Islet of Langerhans (tissue), 1 donor: ENCODE measurements around the gene DDX56.

ENCODE experiments used
- FAIRE-seq: peaks from one replicate; lab custom pipeline; 2011; peaks lifted over from hg19 to GRCh38; lab: Jason Lieb, UNC

Gene DDX56

GRCh38 chr7:44595934-44596635 lies 22.4 kb upstream of the DDX56 start:
- no peak for FAIRE-seq

GRCh38 chr7:44590910-44591309 lies 17.2 kb upstream of the DDX56 start:
- no peak for FAIRE-seq

DNA sequence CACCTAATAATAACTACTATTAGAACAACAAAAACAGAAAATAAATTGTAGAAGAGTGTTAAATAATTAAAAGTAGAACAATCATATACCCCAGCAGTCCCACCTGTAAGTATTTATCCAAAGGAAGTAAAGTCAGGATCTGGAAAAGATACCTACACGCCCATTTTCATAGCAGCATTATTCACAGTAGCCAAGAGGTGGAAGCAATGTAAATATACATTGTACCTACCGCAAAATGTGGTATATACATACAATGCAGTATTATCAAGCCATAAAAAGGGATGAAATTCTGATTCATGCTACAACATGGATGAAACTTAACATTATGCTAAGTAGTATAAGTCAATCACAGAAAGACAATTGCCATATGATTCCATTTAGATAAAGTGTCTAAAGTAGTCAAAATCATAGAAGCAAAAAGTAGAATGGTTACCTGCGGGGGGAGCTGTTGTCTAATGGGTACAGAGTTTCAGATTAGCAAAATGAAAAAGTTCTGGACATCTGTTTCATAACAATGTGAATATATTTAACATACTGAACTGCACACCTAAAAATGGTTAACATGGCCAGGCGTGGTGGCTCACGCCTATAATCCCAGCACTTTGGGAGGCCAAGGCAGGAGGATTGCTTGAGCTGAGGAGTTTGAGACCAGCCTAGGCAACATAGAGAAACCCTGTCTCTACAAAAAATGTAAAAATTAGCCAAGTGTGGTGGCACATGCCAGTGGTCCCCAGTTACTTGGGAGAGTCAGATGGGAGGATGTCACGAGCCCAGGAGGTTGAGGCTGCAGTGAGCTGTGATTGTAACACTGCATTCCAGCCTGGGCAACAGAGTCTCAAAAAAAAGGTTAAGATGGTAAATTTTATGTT lies 14.4 kb upstream of the DDX56 start:
- FAIRE-seq, result peak; percentile 27

- FAIRE-seq, result no peak
Measured at GRCh38 chr7:44583146-44583865, 9.6 kb upstream of the DDX56 start.

- FAIRE-seq, result peak; percentile 30
Measured at GRCh38 chr7:44581879-44582603, 8.3 kb upstream of the DDX56 start, which contains the start of gene TMED4. TSS of gene TMED4 (minus strand) at chr7:44582231. CDS start at chr7:44582206, 25 bp downstream.

- no peak for FAIRE-seq
Measured at GRCh38 chr7:44580945-44581878, 7.5 kb upstream of the DDX56 start.

- FAIRE-seq, result no peak
Measured at GRCh38 chr7:44576228-44576627, 2.5 kb upstream of the DDX56 start.

DNA sequence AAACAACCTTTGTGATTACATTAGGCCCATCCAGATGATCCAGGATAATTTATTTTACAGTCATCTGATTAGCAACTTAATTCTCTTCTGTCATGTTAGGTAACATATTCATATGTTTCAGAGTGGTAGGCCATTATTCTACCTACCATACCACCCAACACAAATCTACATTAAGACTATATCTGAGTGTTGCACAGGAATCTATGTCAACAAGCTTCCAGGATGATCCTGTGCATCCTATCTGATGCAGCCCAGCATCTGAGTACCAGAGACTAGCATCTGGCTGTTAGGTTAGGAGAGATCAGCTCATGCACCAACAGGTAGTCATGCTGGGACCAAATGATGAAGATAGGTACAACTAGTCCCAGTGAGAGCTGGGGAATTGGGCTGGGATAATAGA lies 1.3 kb upstream of the DDX56 start:
- FAIRE-seq, result no peak

DNA sequence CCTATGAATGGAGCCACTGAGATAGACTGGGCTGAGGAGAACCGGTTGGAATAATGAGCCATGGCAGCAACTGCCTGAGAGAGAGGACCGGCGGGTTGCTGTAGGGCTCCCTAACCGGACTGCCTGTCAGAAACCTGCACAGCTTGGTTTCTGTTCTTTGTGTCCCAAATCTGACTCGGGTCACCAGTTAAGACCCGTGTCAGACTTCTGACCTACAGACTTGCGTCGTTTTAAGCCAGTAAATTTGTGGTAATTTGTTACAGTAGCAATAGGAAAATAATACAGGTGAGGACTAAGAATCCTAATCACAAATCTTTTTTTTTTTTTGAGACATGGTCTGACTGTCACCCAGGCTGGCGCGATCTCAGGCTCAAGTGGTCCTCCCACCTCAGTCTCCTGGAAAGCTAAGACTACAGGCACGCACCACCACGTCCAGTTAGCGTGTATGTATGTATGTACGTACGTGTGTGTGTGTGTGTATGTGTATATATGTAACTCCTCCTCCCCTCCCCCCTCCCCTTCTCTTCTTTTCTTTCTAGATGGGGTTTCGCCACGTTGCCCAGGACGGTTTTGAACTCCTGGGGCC lies 672 bp upstream of the DDX56 start:
- FAIRE-seq, result no peak

GRCh38 chr7:44572771-44573170 lies 937 bp downstream of the DDX56 start:
- no peak for FAIRE-seq

DNA sequence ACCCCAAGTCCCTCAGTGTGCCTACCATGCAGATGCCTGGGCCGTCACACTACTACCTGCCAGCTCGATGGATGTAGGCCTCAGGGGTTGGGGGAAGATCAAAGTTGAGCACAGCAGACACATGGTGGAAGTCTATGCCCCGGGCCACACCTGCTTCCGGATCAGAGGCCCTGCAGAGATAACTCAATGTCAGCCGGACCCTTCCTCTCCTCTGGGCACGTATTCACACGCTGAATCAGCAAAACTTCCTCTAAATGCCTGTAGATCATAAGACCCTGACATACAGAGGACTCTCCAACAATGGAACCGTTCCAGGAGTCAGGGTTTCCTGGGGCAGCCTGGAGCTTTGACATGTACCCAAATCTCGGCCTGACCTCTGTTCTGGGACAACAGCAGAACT lies 3.7 kb downstream of the DDX56 start:
- FAIRE-seq, result no peak

GRCh38 chr7:44568771-44569560 lies 4.7 kb downstream of the DDX56 start:
- FAIRE-seq, result no peak

- FAIRE-seq, result no peak
Measured at GRCh38 chr7:44567884-44568283, 5.8 kb downstream of the DDX56 start.

DNA sequence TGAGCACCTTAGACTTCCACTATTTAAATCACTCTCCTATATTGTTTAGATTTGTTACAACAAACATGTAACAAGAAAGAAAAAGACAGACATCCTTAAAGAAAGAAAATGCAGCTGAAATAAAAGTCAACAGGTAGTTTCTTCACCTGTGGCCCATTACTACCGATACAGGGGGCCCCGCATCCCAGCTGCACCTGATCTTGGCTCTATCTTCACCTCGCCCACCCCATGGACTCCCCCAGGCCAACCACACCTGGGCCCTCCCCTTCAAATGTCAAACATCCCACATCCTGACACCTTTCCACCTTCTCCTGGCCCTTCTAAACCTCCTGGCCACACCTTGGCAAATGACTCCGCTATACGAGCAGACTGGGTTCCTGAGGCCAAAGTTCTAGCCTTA lies 7.0 kb downstream of the DDX56 start:
- FAIRE-seq, result no peak

- FAIRE-seq, result no peak
Measured at GRCh38 chr7:44565795-44566559, 7.7 kb downstream of the DDX56 start.

DNA sequence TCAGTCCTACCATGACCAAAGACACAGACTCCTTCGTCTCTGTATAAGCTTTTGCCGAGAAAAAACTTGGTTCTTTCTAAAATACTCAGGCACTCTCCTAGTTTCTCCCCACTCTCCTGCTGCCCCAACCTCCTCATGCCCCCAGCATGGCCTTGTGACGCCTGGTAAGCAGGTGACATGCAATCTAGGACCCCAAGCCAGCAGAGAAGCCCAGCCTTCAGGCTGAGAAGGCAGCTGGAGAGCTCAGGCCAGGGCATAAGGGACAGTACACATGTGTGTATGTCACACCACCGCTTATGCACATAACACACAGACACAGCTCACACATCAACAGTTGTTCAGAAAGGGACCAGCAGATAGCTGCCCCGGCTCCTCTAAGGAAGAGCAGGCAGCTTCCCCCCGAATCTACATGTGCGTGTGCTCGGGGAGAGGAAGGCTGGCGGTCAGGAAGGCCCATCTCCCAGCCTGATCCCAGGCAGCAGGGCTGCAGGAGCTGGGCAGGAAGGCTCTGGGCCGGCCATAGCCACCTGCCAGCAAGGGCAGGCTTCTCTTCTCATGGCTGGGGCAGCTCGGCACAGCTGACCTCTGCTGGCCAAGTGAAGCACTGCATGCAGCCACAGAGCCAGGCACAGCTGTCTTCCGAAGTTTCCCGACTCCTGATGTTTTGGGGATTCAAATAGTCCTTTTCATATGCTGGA lies 8.5 kb downstream of the DDX56 start:
- no peak for FAIRE-seq

DNA sequence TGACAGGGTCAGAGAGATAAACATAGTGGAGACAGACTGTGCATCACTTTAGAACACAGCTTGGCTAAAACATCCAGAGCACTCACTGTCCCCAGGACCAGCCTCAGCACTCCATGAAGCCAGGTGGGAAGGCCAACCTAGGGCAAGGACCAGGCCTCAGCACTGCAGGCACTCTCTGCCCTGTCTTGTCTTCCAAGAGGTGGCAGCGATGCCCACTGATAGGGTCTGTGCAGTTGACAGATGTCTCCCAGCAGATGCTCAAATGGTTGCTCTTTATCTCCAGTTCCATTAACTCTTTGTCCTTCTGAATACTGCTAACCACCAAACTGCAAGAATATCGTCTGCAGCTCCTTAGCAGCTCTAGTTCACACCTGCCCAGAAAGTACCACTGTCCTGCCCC lies 9.1 kb downstream of the DDX56 start:
- no peak for FAIRE-seq

DNA sequence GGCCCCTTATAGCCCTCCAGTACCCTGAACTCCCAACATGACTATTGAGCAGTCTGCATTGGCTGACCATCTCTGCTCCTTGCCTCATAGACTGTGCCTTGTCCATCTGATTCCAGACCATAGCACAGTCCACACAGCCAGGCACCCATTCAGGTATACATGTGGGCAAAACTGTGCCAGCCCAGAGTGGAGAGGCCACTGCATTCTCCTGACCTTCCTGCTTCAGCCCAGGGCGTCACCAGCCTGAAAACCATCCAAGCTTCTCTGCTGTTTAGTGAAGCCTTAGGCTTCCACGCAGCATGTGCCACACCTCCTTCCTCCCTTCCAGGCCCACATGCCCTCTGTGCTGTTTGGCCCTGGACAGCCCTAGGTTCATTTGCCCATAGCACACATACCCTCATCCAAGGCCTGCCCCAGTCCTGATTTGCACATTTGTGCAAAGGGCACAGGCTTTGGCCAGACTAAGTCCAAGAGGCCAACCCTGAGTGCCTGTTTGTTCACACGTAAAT lies 10.5 kb downstream of the DDX56 start:
- no peak for FAIRE-seq
